ENCODE measurements around the gene EDC4. TPM values are rescaled to one million over a fixed set of nuclear protein-coding genes. Genes with fewer than 3 reads are reported as not detected.
"Not testable (repeated sequence)": the region's sequence is repeated elsewhere in the genome, so short reads cannot be mapped to it uniquely, and the experiment has no call there.

EDC4 gene
- total and polyA plus RNA-seq, 2 donors from 2014 or later = 44.7 to 56.5 TPM

DNA sequence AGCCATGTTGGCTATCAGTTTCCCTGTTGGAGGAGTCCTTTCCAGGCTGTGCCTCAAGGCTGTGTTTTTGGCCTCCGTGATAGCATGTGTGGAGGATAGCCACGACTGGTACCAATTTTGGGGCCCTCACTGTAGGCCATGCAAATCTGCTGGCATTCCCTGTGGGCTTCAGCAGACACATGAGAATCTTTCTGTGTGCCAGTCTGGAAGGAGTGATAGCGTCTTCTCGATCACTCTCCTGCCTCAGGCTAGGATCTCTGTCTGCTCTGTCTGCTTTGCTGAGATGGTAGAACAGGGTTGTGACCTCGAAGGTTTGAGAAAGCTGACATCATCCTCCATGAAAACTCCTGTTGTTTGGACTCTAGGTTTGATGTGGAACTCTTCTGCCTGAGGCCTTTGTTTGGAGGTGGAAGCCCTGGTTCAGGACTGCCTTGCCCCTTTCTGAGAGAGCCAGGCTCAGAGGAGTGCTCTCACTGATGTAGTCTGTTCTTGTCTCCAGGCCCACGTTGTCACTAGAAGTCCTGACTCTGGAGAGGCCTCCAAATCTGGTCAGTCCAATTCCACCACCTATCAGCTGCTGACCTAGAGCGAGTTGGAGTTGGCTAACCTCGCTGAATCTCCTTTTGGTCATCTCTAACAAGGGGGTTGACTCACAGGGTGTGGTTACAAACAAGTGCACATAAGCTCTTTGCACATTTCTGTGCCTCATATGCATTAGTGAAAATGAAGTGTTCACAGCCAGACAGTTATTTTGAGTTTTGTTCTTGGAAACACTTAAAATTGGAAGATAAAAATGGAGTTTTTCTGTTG is 12.1 kb upstream of the EDC4 start:
- TF ChIP-seq, protein P1, sequence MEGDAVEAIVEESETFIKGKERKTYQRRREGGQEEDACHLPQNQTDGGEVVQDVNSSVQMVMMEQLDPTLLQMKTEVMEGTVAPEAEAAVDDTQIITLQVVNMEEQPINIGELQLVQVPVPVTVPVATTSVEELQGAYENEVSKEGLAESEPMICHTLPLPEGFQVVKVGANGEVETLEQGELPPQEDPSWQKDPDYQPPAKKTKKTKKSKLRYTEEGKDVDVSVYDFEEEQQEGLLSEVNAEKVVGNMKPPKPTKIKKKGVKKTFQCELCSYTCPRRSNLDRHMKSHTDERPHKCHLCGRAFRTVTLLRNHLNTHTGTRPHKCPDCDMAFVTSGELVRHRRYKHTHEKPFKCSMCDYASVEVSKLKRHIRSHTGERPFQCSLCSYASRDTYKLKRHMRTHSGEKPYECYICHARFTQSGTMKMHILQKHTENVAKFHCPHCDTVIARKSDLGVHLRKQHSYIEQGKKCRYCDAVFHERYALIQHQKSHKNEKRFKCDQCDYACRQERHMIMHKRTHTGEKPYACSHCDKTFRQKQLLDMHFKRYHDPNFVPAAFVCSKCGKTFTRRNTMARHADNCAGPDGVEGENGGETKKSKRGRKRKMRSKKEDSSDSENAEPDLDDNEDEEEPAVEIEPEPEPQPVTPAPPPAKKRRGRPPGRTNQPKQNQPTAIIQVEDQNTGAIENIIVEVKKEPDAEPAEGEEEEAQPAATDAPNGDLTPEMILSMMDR (IDR thresholded peaks at IDR 0.05; ENCODE audit: borderline replicate concordance, extremely low read depth, insufficient read depth) = no peak
- Histone ChIP-seq H3K4me3 (ENCODE audit: low read length in 3 of 3) (no peak overlapping the region), H3K9ac (ENCODE audit: low read length in 3 of 3) (no peak overlapping the region), H3K4me1 (ENCODE audit: control insufficient read depth in 2 of 3, insufficient read depth in 2 of 3, low read depth in 1 of 3, low read length in 3 of 3) (peaks cover 0 to 20% (median 14%) of the 10 kb centered on the region in 3 donors), H3K27me3 (ENCODE audit: control insufficient read depth, insufficient read depth, low read length) (no peaks in the 10 kb centered on the region), H3K36me3 (ENCODE audit: control insufficient read depth in 2 of 3, insufficient read depth in 3 of 3, low read length in 3 of 3) (peaks cover 0 to 9% (median 0%) of the 10 kb centered on the region in 3 donors), H3K27ac (ENCODE audit: low read depth in 2 of 2, low read length in 2 of 2) (no peak overlapping the region), H3K9me3 (ENCODE audit: control insufficient read depth in 2 of 3, insufficient read depth in 1 of 3, low read length in 3 of 3) (no peaks in the 10 kb centered on the region)
- DNase-seq (no peak), FAIRE-seq (no peak)
- intact Hi-C loops (cut with DNase I) = no loop called here

DNA sequence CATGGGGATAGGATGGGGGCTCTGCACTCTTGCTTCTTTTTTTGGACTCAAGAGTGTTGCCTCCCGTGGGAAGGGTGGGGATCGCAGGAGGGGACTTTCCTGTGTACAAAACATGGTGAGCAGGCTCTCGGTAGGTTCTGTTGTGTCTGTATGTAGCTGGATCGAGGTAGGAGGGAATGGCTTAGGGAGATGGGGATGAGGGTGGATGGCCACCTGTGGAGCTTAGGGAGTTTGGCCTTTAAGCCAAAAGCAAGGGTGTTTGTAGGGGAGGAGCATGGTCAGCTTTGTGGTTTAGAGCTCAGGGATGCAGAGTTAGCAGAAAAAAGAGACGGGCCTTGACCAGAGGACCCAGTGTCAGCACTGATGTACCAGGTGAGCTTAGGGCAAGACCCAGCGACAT is 11.0 kb upstream of the EDC4 start:
- H3K27me3 ChIP-seq (ENCODE audit: control insufficient read depth, insufficient read depth, low read length) = no peaks in the 10 kb centered on the region
- TF ChIP-seq, protein P1 (IDR thresholded peaks at IDR 0.05; ENCODE audit: borderline replicate concordance, extremely low read depth, insufficient read depth) = no peak
- no peak overlapping the region for H3K9ac ChIP-seq (ENCODE audit: low read length in 3 of 3)
- no peak overlapping the region for H3K4me3 ChIP-seq (ENCODE audit: low read length in 3 of 3)
- no peaks in the 10 kb centered on the region for H3K9me3 ChIP-seq (ENCODE audit: control insufficient read depth in 2 of 3, insufficient read depth in 1 of 3, low read length in 3 of 3)
- no peak for DNase-seq
- intact Hi-C loops (cut with DNase I) = no loop called here
- peaks cover 0 to 19% (median 13%) of the 10 kb centered on the region in 3 donors for H3K4me1 ChIP-seq (ENCODE audit: control insufficient read depth in 2 of 3, insufficient read depth in 2 of 3, low read depth in 1 of 3, low read length in 3 of 3)
- peaks cover 0 to 9% (median 4%) of the 10 kb centered on the region in 3 donors for H3K36me3 ChIP-seq (ENCODE audit: control insufficient read depth in 2 of 3, insufficient read depth in 3 of 3, low read length in 3 of 3)
- H3K27ac ChIP-seq (ENCODE audit: low read depth in 2 of 2, low read length in 2 of 2) = no peak overlapping the region
- no peak for FAIRE-seq

DNA sequence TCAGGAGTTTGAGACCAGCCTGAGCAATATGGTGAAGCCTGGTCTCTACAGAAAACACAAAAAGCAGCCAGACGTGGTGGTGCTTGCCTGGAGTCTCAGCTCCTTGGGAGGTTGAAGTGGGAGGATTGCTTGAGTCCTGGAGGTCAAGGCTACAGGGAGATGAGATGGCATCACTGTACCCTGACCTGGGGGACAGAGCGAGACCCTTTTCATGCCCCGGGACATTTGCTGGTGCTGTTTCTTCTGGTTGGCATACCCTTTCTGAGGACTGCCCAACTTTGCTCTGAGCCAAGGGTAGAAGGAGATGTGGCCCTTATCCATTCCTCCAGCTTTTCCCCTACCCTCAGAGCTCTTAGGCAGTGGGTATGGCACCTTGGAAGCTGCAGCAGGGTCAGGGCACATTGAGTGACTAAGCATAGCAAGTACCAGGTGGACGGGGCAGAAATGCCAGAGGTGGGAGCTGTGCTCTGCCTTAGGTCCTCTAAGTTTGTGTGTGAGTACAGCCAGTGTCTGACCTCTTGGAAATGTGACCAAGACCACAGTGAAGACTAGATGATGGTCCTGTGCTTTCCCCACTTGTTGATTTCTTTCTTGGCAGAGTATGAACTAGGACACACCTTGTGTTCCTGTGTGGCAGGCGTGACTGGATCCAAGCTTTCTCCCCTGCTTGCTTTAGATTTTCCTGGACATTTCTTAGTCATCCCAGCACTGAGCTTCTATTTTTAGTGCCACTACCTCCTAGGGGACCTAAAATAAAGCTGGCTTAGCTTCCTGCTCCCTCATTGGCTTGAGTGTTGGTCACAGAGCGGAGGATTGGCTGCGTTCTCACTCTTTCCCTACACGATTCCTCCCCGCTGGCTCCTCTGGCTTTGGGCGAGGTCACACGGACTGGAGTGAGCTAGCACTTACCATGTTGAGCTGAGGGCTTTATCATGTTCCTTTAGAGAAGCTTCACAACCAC is 9.9 kb upstream of the EDC4 start:
- Histone ChIP-seq H3K27ac (ENCODE audit: low read depth in 2 of 2, low read length in 2 of 2) (peak overlapping the region; percentile 55 to 62), H3K9ac (ENCODE audit: low read length in 3 of 3) (peak overlapping the region in 1 of 3 donors; percentile 30)

DNA sequence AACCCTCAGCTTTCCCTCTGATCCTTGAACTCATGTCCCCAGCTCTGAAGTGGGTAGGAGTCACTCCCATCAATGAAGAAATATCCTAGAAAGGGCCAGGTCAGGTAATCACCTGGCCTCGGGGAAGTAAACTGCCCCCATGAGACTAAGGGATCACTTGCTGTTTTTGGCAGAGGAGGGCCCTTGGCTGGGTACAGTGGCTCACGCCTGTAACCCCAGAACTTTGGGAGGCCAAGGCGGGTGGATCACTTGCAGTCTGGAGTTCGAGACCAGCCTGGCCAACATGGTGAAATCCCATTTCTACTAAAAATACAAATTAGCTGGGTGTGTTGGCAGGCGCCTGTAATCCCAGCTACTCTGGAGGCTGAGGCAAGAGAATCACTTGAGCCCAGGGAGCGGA is 8.8 kb upstream of the EDC4 start:
- FAIRE-seq; H3K4me1 ChIP-seq (ENCODE audit: control insufficient read depth in 2 of 3, insufficient read depth in 2 of 3, low read depth in 1 of 3, low read length in 3 of 3); DNase-seq; H3K27me3 ChIP-seq (ENCODE audit: control insufficient read depth, insufficient read depth, low read length); H3K9ac ChIP-seq (ENCODE audit: low read length in 3 of 3); H3K9me3 ChIP-seq (ENCODE audit: control insufficient read depth in 2 of 3, insufficient read depth in 1 of 3, low read length in 3 of 3); intact Hi-C loops (cut with DNase I); H3K4me3 ChIP-seq (ENCODE audit: low read length in 3 of 3): not testable (repeated sequence)
- Histone ChIP-seq H3K27ac (ENCODE audit: low read depth in 2 of 2, low read length in 2 of 2) (peak overlapping the region in 1 of 2 donors; percentile 49), H3K36me3 (ENCODE audit: control insufficient read depth in 2 of 3, insufficient read depth in 3 of 3, low read length in 3 of 3) (peaks cover 2 to 12% (median 6%) of the 10 kb centered on the region in 3 donors)

More for the DNA sequence above, 9.9 kb upstream of the EDC4 start:
- peaks cover 2 to 9% (median 6%) of the 10 kb centered on the region in 3 donors for H3K36me3 ChIP-seq (ENCODE audit: control insufficient read depth in 2 of 3, insufficient read depth in 3 of 3, low read length in 3 of 3)
- no peak overlapping the region for H3K4me3 ChIP-seq (ENCODE audit: low read length in 3 of 3)
- TF ChIP-seq, protein P1 (IDR thresholded peaks at IDR 0.05; ENCODE audit: borderline replicate concordance, extremely low read depth, insufficient read depth) = no peak
- peaks cover 0 to 9% (median 6%) of the 10 kb centered on the region in 3 donors for H3K4me1 ChIP-seq (ENCODE audit: control insufficient read depth in 2 of 3, insufficient read depth in 2 of 3, low read depth in 1 of 3, low read length in 3 of 3)
- no peaks in the 10 kb centered on the region for H3K27me3 ChIP-seq (ENCODE audit: control insufficient read depth, insufficient read depth, low read length)
- DNase-seq (peak in 1 of 5 donors; percentile 82), FAIRE-seq (no peak)
- intact Hi-C loops (cut with DNase I) = no loop called here
- H3K9me3 ChIP-seq (ENCODE audit: control insufficient read depth in 2 of 3, insufficient read depth in 1 of 3, low read length in 3 of 3) = no peaks in the 10 kb centered on the region

Measured in kidney (tissue), 14 donors.